ENCODE results near the gene ABCD3. TPM values are rescaled to one million over a fixed set of nuclear protein-coding genes. Genes with fewer than 3 reads are reported as not detected.

The ABCD3 gene
- polyA plus RNA-seq, 2 of the 4 experiments (the other 2 are of a cell fraction), result 31.3 to 44.8 TPM

DNA sequence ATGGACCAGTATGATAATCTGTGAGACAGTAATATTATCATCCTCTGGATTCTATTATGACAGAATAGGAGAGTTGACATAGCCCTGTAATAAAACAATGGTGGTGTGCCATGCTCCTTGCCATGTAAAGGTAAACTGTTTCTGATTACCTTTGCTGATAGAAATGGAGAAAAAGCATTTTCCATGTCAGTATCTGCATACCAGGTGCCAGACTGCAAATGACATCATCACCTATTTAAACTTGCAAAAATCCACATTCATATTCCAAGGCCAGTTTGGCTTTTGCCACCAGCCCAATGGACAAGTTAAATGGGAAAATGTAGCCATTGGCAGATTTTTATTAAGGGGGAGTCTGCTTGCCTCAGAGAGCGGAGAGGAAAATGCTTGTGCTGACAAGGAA, 23.9 kb upstream of the ABCD3 start:
- H3K4me1 ChIP-seq, result peaks cover 18% of the 10 kb centered on the region; the same call in 2 of the 3 replicates
- H3K9me3 ChIP-seq, result 0 out of 3 replicates have a peak, but pooled peaks cover 4% of the 10 kb centered on the region
- no peak overlapping the region for H3K4me2 ChIP-seq
- H3K4me3 ChIP-seq, result no peak overlapping the region
- ChIA-PET POLR2A (no interaction called here), CTCF (no interaction called here)
- no peak for ATAC-seq
- 100% methylated on average over 1 of the region's 1 CpG for WGBS (ENCODE audit: missing lambda C conversion rate)
- H3K27ac ChIP-seq, result no peak overlapping the region
- no peak for FAIRE-seq
- no peak for DNase-seq (ENCODE audit: low read depth in 1 of 2, low spot score in 1 of 2)
- TF ChIP-seq FOSL2 (IDR thresholded peaks at IDR 0.05) (no peak), FOSL2 (CRISPR knock-in tag; IDR thresholded peaks at IDR 0.05) (no peak), HEYL (CRISPR knock-in tag; IDR thresholded peaks at IDR 0.05) (no peak), KDM1A (IDR thresholded peaks at IDR 0.05; ENCODE audit: low read depth) (no peak), POLR2AphosphoS2 (conservative IDR thresholded peaks at IDR 0.05; ENCODE audit: low read length) (no peak), NR3C1 (IDR thresholded peaks at IDR 0.05) (no peak), FOXS1 (CRISPR knock-in tag; IDR thresholded peaks at IDR 0.05) (no peak), BHLHE40 (IDR thresholded peaks at IDR 0.05; ENCODE audit: low read depth, low read length) (no peak), E2F6 (IDR thresholded peaks at IDR 0.05; ENCODE audit: borderline replicate concordance, low read depth) (no peak), CBX8 (IDR thresholded peaks at IDR 0.05) (no peak), ZC3H11A (IDR thresholded peaks at IDR 0.05) (no peak), CEBPB (IDR thresholded peaks at IDR 0.05) (no peak), CHD2 (IDR thresholded peaks at IDR 0.05; ENCODE audit: low read length, partially characterized antibody) (no peak), MAZ (IDR thresholded peaks at IDR 0.05; ENCODE audit: borderline replicate concordance, low read depth, low read length) (no peak), PHF8 (IDR thresholded peaks at IDR 0.05; ENCODE audit: borderline replicate concordance, low read depth) (no peak), HDAC2 (IDR thresholded peaks at IDR 0.05) (no peak), NPAS2 (CRISPR knock-in tag; IDR thresholded peaks at IDR 0.05; ENCODE audit: borderline replicate concordance) (no peak)
- TF ChIP-seq, protein P1, sequence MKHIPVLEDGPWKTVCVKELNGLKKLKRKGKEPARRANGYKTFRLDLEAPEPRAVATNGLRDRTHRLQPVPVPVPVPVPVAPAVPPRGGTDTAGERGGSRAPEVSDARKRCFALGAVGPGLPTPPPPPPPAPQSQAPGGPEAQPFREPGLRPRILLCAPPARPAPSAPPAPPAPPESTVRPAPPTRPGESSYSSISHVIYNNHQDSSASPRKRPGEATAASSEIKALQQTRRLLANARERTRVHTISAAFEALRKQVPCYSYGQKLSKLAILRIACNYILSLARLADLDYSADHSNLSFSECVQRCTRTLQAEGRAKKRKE (CRISPR knock-in tag; IDR thresholded peaks at IDR 0.05; ENCODE audit: low read depth), result no peak
- TF ChIP-seq, protein P2, sequence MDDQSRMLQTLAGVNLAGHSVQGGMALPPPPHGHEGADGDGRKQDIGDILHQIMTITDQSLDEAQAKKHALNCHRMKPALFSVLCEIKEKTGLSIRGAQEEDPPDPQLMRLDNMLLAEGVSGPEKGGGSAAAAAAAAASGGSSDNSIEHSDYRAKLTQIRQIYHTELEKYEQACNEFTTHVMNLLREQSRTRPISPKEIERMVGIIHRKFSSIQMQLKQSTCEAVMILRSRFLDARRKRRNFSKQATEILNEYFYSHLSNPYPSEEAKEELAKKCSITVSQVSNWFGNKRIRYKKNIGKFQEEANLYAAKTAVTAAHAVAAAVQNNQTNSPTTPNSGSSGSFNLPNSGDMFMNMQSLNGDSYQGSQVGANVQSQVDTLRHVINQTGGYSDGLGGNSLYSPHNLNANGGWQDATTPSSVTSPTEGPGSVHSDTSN (IDR thresholded peaks at IDR 0.05), result no peak

GRCh38 chr1:94395231-94395630, 23.0 kb upstream of the ABCD3 start:
- no peak overlapping the region for H3K4me2 ChIP-seq
- no peak overlapping the region for H3K27ac ChIP-seq
- ATAC-seq (no peak), DNase-seq (ENCODE audit: low read depth in 1 of 2, low spot score in 1 of 2) (no peak), FAIRE-seq (no peak)
- no peaks in the 10 kb centered on the region for H3K9me3 ChIP-seq
- 68% methylated on average over 3 of the region's 3 CpGs for WGBS (ENCODE audit: missing lambda C conversion rate)
- TF ChIP-seq BHLHE40 (IDR thresholded peaks at IDR 0.05; ENCODE audit: low read depth, low read length), result no peak
- TF ChIP-seq RARB (CRISPR knock-in tag; IDR thresholded peaks at IDR 0.05), result no peak
- TF ChIP-seq ZC3H11A (IDR thresholded peaks at IDR 0.05), result no peak
- no peak for TF ChIP-seq RAD21 (conservative IDR thresholded peaks at IDR 0.05 in 1 of 2, IDR thresholded peaks at IDR 0.05 in 1 of 2)
- TF ChIP-seq JUNB (IDR thresholded peaks at IDR 0.05), result no peak
- no peak for TF ChIP-seq EHF (CRISPR knock-in tag; IDR thresholded peaks at IDR 0.05)
- TF ChIP-seq RNF2 (IDR thresholded peaks at IDR 0.05; ENCODE audit: borderline replicate concordance, low read depth), result no peak
- TF ChIP-seq ZNF302 (CRISPR knock-in tag; IDR thresholded peaks at IDR 0.05), result no peak
- TF ChIP-seq JUN (IDR thresholded peaks at IDR 0.05), result no peak
- no peak for TF ChIP-seq SREBF2 (IDR thresholded peaks at IDR 0.05)
- TF ChIP-seq PHF8 (IDR thresholded peaks at IDR 0.05; ENCODE audit: borderline replicate concordance, low read depth), result no peak
- TF ChIP-seq HEYL (CRISPR knock-in tag; IDR thresholded peaks at IDR 0.05), result no peak
- no peak for TF ChIP-seq MAX (IDR thresholded peaks at IDR 0.05)
- no peak for TF ChIP-seq HOXB5 (CRISPR knock-in tag; IDR thresholded peaks at IDR 0.05)
- no peak for TF ChIP-seq POLR2AphosphoS2 (conservative IDR thresholded peaks at IDR 0.05; ENCODE audit: low read length)
- TF ChIP-seq RFX5 (IDR thresholded peaks at IDR 0.05), result no peak
- H3K4me3 ChIP-seq, result no peak overlapping the region
- ChIA-PET POLR2A (no interaction called here), CTCF (interaction anchor here (1.7 kb wide), 1 partner anchor 68 kb away, joined by 5 read pairs; no protein-coding TSS in a partner anchor)
- peaks cover 18% of the 10 kb centered on the region; the same call in 2 of the 3 replicates for H3K4me1 ChIP-seq

Measured in A549 (cell line).